HG02852 (cell line): ENCODE results near the gene COL4A5.

Experiments used
- ATAC-seq: cut with Tn5 transposase; IDR thresholded peaks from one replicate; pipeline ENCODE4 v1.9.1; 2021; ENCODE audit warnings: mild to moderate bottlenecking, moderate library complexity; ENCODE audit not compliant: unreplicated experiment

COL4A5 gene

DNA sequence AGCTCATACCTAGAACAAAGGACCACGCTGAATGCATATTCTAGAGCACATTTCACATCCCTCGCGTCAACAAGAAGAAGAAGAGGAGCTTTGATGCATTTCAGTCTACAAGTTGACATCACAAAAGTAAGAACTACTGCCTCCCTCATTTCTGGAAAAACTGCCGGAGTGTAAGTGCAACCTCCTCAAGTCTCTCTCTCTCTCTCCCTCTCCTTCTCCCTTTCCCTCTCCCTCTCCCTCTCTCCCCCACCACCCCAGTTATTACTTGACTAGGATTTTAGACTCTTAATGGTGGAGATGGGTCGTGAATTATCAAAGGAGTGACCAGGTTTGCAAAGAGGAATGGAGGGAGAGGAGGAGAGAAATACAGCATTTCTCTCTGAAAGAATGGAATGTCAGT lies 298.1 kb downstream of the COL4A5 start:
- ATAC-seq, result no peak

DNA sequence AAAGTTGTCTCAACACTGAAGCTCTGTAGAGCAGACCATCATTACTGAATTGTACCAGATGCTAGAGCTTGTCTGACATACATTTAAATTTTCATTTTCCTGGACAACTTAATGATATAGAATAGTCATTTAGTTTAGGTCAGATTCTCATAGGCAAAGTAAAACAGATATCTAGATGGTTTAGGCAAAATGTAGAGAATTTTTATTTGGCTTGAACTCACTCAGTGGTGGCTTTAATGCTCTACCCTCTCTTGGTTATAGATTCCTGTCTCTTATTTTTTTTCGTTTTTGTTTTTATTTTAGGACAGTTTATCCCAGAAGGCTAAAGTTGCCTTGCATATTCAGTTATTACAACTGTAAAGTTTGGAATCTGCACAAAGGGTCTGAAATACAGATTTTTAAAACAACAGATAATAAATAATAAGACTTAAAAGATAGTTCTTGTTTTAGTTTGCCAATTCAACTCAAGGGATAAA lies 300.7 kb downstream of the COL4A5 start:
- no peak for ATAC-seq
